AG09309 (cell line): ENCODE results near the gene PMEPA1.

Source experiments
- DNase-seq: peaks from one replicate; pipeline ENCODE4 v3.0.0-alpha.2; 2010; ENCODE audit warnings: low read depth
- H3K4me3 ChIP-seq: 2 replicates; pipeline ENCODE4 v1.5.1; 2011; ENCODE audit warnings: mild to moderate bottlenecking, low read depth, low read length, moderate library complexity; ENCODE audit not compliant: control insufficient read depth
- CTCF ChIP-seq: IDR thresholded peaks from 2 replicates; pipeline ENCODE4 v1.5.1; 2011; ENCODE audit warnings: mild to moderate bottlenecking, low read depth, low read length, inconsistent platforms; ENCODE audit not compliant: insufficient read depth, control insufficient read depth; ENCODE audit errors: missing control alignments

PMEPA1 gene

GRCh38 chr20:57688864-57689263 lies 21.0 kb downstream of the PMEPA1 start:
- TF ChIP-seq CTCF, result no peak
- no peak for DNase-seq
- H3K4me3 ChIP-seq, result no peak overlapping the region

GRCh38 chr20:57688295-57688694 lies 21.5 kb downstream of the PMEPA1 start:
- no peak for TF ChIP-seq CTCF
- DNase-seq, result no peak
- no peak overlapping the region for H3K4me3 ChIP-seq

GRCh38 chr20:57686931-57687652 lies 22.7 kb downstream of the PMEPA1 start:
- DNase-seq, result no peak
- TF ChIP-seq CTCF, result no peak
- H3K4me3 ChIP-seq, result no peak overlapping the region

GRCh38 chr20:57685146-57685758 lies 24.6 kb downstream of the PMEPA1 start:
- no peak overlapping the region for H3K4me3 ChIP-seq
- DNase-seq, result no peak
- no peak for TF ChIP-seq CTCF

GRCh38 chr20:57684808-57685140 lies 25.0 kb downstream of the PMEPA1 start:
- H3K4me3 ChIP-seq, result no peak overlapping the region
- DNase-seq, result no peak
- no peak for TF ChIP-seq CTCF

- no peak for DNase-seq
- no peak for TF ChIP-seq CTCF
- H3K4me3 ChIP-seq, result no peak overlapping the region
Observed at GRCh38 chr20:57683881-57684807, 25.7 kb downstream of the PMEPA1 start.
